Measurements from ENCODE around the gene ELMO3. TPM values are rescaled to one million over a fixed set of nuclear protein-coding genes. Genes with fewer than 3 reads are reported as not detected.

Gene ELMO3
- total and polyA plus RNA-seq, 2 of the 13 experiments (the other 11 are each of a cell fraction or from before 2014, with no cell fraction given): 2.6 to 4.0 TPM

DNA sequence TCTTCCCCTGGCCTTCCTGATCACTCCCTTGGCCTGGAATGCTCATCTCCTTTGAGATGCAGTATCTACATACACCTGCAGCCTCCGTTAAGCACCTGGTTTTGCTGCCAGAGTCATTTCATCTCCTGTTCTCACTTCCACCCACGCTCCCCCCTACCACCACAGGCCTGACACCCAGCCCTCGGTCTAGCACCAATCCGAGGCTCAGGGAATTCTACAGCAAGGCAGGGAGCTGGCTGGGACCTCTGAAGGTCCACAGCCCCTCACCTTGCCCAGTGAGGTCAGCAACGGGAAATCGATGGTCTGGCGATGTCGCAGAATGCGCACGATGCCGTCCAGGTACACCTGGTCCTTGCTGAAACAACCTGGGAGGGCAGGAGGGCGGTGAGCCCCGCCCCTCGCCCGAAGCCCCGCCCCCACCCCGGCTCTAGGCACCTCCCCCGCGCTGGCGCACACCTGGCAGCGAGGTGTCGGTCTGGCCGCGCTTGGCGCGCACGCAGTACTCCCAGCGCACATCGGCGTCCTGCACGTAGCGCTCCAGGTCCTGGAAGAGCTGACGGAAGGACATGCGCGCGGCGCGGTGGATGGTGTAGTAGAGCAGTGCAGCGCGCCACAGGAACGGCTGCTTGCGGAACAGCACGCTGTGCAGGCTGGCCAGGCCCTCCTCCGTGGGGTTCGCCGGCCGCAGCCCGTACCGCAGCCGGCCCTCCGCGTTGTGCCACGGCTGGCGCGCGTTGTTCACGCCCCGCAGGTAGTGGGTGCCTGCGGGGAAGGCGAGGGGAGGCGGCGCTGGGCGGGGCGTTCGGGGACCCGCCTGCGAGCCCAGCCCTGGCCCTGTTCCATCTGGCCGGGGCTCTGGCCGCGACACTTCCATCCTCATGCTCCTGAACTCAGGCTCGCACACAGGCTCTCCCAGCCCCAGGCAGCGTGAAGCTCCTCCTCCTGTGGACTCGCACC is 20.9 kb upstream of the ELMO3 start (continued):
- TF ChIP-seq, protein P1, sequence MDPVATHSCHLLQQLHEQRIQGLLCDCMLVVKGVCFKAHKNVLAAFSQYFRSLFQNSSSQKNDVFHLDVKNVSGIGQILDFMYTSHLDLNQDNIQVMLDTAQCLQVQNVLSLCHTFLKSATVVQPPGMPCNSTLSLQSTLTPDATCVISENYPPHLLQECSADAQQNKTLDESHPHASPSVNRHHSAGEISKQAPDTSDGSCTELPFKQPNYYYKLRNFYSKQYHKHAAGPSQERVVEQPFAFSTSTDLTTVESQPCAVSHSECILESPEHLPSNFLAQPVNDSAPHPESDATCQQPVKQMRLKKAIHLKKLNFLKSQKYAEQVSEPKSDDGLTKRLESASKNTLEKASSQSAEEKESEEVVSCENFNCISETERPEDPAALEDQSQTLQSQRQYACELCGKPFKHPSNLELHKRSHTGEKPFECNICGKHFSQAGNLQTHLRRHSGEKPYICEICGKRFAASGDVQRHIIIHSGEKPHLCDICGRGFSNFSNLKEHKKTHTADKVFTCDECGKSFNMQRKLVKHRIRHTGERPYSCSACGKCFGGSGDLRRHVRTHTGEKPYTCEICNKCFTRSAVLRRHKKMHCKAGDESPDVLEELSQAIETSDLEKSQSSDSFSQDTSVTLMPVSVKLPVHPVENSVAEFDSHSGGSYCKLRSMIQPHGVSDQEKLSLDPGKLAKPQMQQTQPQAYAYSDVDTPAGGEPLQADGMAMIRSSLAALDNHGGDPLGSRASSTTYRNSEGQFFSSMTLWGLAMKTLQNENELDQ (CRISPR knock-in tag; IDR thresholded peaks at IDR 0.05; ENCODE audit: borderline replicate concordance): no peak
- TF ChIP-seq, protein P2, sequence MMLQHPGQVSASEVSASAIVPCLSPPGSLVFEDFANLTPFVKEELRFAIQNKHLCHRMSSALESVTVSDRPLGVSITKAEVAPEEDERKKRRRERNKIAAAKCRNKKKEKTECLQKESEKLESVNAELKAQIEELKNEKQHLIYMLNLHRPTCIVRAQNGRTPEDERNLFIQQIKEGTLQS (CRISPR knock-in tag; IDR thresholded peaks at IDR 0.05): no peak
- TF ChIP-seq HDAC1 (CRISPR knock-in tag; IDR thresholded peaks at IDR 0.05) (peak; percentile 59; the same call in 1 of the 2 replicates), ZC3H13 (CRISPR knock-in tag; IDR thresholded peaks at IDR 0.05) (peak; percentile 93), ZNF3 (CRISPR knock-in tag; IDR thresholded peaks at IDR 0.05) (no peak), TOPORS (CRISPR knock-in tag; IDR thresholded peaks at IDR 0.05) (no peak), FIP1L1 (IDR thresholded peaks at IDR 0.05; ENCODE audit: borderline replicate concordance, insufficient read depth, low read depth, low read length) (peak; percentile 43; the same call in 1 of the 2 replicates), FOSL2 (CRISPR knock-in tag; IDR thresholded peaks at IDR 0.05) (no peak), ZBTB21 (CRISPR knock-in tag; IDR thresholded peaks at IDR 0.05) (no peak), GATAD2A (CRISPR knock-in tag; IDR thresholded peaks at IDR 0.05) (no peak), ISX (CRISPR knock-in tag; conservative IDR thresholded peaks at IDR 0.05) (no peak), ZNF703 (CRISPR knock-in tag; IDR thresholded peaks at IDR 0.05; ENCODE audit: borderline replicate concordance) (no peak)
- TF ChIP-seq, protein P3, sequence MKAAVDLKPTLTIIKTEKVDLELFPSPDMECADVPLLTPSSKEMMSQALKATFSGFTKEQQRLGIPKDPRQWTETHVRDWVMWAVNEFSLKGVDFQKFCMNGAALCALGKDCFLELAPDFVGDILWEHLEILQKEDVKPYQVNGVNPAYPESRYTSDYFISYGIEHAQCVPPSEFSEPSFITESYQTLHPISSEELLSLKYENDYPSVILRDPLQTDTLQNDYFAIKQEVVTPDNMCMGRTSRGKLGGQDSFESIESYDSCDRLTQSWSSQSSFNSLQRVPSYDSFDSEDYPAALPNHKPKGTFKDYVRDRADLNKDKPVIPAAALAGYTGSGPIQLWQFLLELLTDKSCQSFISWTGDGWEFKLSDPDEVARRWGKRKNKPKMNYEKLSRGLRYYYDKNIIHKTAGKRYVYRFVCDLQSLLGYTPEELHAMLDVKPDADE (CRISPR knock-in tag; IDR thresholded peaks at IDR 0.05): no peak
- TF ChIP-seq, protein P4, sequence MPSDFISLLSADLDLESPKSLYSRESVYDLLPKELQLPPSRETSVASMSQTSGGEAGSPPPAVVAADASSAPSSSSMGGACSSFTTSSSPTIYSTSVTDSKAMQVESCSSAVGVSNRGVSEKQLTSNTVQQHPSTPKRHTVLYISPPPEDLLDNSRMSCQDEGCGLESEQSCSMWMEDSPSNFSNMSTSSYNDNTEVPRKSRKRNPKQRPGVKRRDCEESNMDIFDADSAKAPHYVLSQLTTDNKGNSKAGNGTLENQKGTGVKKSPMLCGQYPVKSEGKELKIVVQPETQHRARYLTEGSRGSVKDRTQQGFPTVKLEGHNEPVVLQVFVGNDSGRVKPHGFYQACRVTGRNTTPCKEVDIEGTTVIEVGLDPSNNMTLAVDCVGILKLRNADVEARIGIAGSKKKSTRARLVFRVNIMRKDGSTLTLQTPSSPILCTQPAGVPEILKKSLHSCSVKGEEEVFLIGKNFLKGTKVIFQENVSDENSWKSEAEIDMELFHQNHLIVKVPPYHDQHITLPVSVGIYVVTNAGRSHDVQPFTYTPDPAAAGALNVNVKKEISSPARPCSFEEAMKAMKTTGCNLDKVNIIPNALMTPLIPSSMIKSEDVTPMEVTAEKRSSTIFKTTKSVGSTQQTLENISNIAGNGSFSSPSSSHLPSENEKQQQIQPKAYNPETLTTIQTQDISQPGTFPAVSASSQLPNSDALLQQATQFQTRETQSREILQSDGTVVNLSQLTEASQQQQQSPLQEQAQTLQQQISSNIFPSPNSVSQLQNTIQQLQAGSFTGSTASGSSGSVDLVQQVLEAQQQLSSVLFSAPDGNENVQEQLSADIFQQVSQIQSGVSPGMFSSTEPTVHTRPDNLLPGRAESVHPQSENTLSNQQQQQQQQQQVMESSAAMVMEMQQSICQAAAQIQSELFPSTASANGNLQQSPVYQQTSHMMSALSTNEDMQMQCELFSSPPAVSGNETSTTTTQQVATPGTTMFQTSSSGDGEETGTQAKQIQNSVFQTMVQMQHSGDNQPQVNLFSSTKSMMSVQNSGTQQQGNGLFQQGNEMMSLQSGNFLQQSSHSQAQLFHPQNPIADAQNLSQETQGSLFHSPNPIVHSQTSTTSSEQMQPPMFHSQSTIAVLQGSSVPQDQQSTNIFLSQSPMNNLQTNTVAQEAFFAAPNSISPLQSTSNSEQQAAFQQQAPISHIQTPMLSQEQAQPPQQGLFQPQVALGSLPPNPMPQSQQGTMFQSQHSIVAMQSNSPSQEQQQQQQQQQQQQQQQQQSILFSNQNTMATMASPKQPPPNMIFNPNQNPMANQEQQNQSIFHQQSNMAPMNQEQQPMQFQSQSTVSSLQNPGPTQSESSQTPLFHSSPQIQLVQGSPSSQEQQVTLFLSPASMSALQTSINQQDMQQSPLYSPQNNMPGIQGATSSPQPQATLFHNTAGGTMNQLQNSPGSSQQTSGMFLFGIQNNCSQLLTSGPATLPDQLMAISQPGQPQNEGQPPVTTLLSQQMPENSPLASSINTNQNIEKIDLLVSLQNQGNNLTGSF (CRISPR knock-in tag; IDR thresholded peaks at IDR 0.05): no peak
- TF ChIP-seq, protein P5, sequence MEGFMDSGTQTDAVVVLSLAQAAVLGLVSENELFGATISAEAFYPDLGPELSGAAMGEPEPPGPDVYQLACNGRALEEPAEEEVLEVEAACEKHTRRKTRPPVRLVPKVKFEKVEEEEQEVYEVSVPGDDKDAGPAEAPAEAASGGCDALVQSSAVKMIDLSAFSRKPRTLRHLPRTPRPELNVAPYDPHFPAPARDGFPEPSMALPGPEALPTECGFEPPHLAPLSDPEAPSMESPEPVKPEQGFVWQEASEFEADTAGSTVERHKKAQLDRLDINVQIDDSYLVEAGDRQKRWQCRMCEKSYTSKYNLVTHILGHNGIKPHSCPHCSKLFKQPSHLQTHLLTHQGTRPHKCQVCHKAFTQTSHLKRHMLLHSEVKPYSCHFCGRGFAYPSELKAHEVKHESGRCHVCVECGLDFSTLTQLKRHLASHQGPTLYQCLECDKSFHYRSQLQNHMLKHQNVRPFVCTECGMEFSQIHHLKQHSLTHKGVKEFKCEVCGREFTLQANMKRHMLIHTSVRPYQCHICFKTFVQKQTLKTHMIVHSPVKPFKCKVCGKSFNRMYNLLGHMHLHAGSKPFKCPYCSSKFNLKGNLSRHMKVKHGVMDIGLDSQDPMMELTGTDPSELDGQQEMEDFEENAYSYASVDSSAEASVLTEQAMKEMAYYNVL (CRISPR knock-in tag; IDR thresholded peaks at IDR 0.05; ENCODE audit: borderline replicate concordance): peak; percentile 70; the same call in 1 of the 2 replicates
- TF ChIP-seq, protein P6, sequence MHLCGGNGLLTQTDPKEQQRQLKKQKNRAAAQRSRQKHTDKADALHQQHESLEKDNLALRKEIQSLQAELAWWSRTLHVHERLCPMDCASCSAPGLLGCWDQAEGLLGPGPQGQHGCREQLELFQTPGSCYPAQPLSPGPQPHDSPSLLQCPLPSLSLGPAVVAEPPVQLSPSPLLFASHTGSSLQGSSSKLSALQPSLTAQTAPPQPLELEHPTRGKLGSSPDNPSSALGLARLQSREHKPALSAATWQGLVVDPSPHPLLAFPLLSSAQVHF (CRISPR knock-in tag; IDR thresholded peaks at IDR 0.05): no peak; the same call in 1 of the 2 replicates

All from HepG2 (cell line).